Liver (tissue), 9 donors: ENCODE results near the gene SLC6A7. TPM values are rescaled to one million over a fixed set of nuclear protein-coding genes. Genes with fewer than 3 reads are reported as not detected.

Source experiments
- DNase-seq: peaks from one replicate; pipeline ENCODE4 v3.0.0-alpha.2; 2017; ENCODE audit warnings: low spot score
- H3K27ac ChIP-seq, 2 donors: one replicate each; pipeline ENCODE4 v1.7.0; 2013; ENCODE audit warnings: inconsistent platforms in 2 of 2, low read length in 2 of 2, control low read depth in 1 of 2, low read depth in 1 of 2, mild to moderate bottlenecking in 1 of 2
- H3K27me3 ChIP-seq, 4 donors: one replicate each; pipeline versions ENCODE4 v1.6.1 to v1.7.0; 2013; ENCODE audit warnings: low read length in 3 of 4, inconsistent platforms in 1 of 4, mild to moderate bottlenecking in 1 of 4, moderate library complexity in 1 of 4; ENCODE audit not compliant: control insufficient read depth in 4 of 4, insufficient read depth in 4 of 4
- H3K36me3 ChIP-seq, 4 donors: one replicate each; pipeline versions ENCODE4 v1.6.1 to v1.7.0; 2013; ENCODE audit warnings: low read length in 3 of 4, mild to moderate bottlenecking in 3 of 4, low read depth in 1 of 4, moderate library complexity in 1 of 4; ENCODE audit not compliant: control insufficient read depth in 4 of 4, insufficient read depth in 3 of 4
- H3K4me1 ChIP-seq, 4 donors: one replicate each; pipeline versions ENCODE4 v1.6.1 to v1.7.0; 2013; ENCODE audit warnings: low read length in 3 of 4, mild to moderate bottlenecking in 3 of 4, moderate library complexity in 1 of 4; ENCODE audit not compliant: control insufficient read depth in 4 of 4, insufficient read depth in 4 of 4
- H3K4me3 ChIP-seq, 3 donors: one replicate each; pipeline versions ENCODE4 v1.6.1 to v1.7.0; 2013; ENCODE audit warnings: low read length in 3 of 3, control low read depth in 1 of 3, low read depth in 1 of 3, mild to moderate bottlenecking in 1 of 3
- H3K9ac ChIP-seq, 2 donors: one replicate each; pipeline ENCODE4 v1.7.0; 2013; ENCODE audit warnings: low read length in 2 of 2, mild to moderate bottlenecking in 2 of 2, moderate library complexity in 2 of 2, control low read depth in 1 of 2, low read depth in 1 of 2
- H3K9me3 ChIP-seq, 4 donors: one replicate each; pipeline versions ENCODE4 v1.6.1 to v1.7.0; 2013; ENCODE audit warnings: low read length in 3 of 4; ENCODE audit not compliant: control insufficient read depth in 4 of 4
- CTCF ChIP-seq: fragments of 150-350 bp; IDR thresholded peaks from 2 replicates; pipeline ENCODE4 v1.5.1; 2017; ENCODE audit warnings: improper control_type of control experiment, low read depth, low read length; ENCODE audit not compliant: missing input control
- EGR1 ChIP-seq, 2 donors: IDR thresholded peaks; 2 replicates each; pipeline ENCODE4 v1.6.1; 2016 to 2018; ENCODE audit warnings: antibody characterized with exemption in 2 of 2, low read depth in 2 of 2
- FOXA1 ChIP-seq: IDR thresholded peaks from 2 replicates; pipeline ENCODE4 v1.6.1; 2016; ENCODE audit warnings: antibody characterized with exemption
- FOXA2 ChIP-seq: IDR thresholded peaks from 2 replicates; pipeline ENCODE4 v1.6.1; 2016; ENCODE audit warnings: antibody characterized with exemption
- GABPA ChIP-seq, 2 donors: IDR thresholded peaks in 1 of 2; conservative IDR thresholded peaks in 1 of 2; 2 replicates each; pipeline ENCODE4 v1.6.1; 2016; ENCODE audit warnings: antibody characterized with exemption in 2 of 2, mild to moderate bottlenecking in 1 of 2, moderate library complexity in 1 of 2
- HNF4A ChIP-seq, 2 donors: conservative IDR thresholded peaks; 2 replicates each; pipeline ENCODE4 v1.6.1; 2016; ENCODE audit warnings: antibody characterized with exemption in 2 of 2, mild to moderate bottlenecking in 2 of 2
- HNF4G ChIP-seq: IDR thresholded peaks from 2 replicates; pipeline ENCODE4 v1.6.1; 2016; ENCODE audit warnings: antibody characterized with exemption
- MAX ChIP-seq: IDR thresholded peaks from 2 replicates; pipeline ENCODE4 v1.6.1; 2016; ENCODE audit warnings: antibody characterized with exemption
- NR2F2 ChIP-seq: IDR thresholded peaks from 2 replicates; pipeline ENCODE4 v1.6.1; 2016; ENCODE audit warnings: antibody characterized with exemption
- RAD21 ChIP-seq, 2 donors: IDR thresholded peaks; 2 replicates each; pipeline ENCODE4 v1.6.1; 2016; ENCODE audit warnings: antibody characterized with exemption in 2 of 2, mild to moderate bottlenecking in 2 of 2
- RXRA ChIP-seq, 2 donors: IDR thresholded peaks; 2 replicates each; pipeline ENCODE4 v1.6.1; 2017 to 2018; ENCODE audit warnings: antibody characterized with exemption in 2 of 2, mild to moderate bottlenecking in 1 of 2
- TAF1 ChIP-seq: conservative IDR thresholded peaks from 2 replicates; pipeline ENCODE4 v1.6.1; 2016; ENCODE audit warnings: antibody characterized with exemption, mild to moderate bottlenecking
- YY1 ChIP-seq: IDR thresholded peaks from 2 replicates; pipeline ENCODE4 v1.6.1; 2016; ENCODE audit warnings: antibody characterized with exemption, mild to moderate bottlenecking
- WGBS: extraction: QIAGEN DNeasy Blood & Tissue Kit; methylation state at CpG from one replicate; pipeline ENCODE4 v1.1.7; 2013; 5-methylcytosine and 5-hydroxymethylcytosine counted together
- polyA plus RNA-seq, 2 donors: library from polyadenylated mRNA; stranded (reverse) in 1 of 2; unstranded in 1 of 2; fragments of 200-250 nt in 1 of 2; fragments of >200 nt in 1 of 2; fragmentation: Nextera tagmentation in 1 of 2; extraction: Ambion mirVana in 1 of 2; gene quantifications; one replicate each; pipeline versions ENCODE4 v1.2.1 to v1.2.3, GENCODE V29; 2013 to 2015
- total RNA-seq, 2 donors: library from RNA; depleted of rRNA; stranded (reverse); fragments of >200 nt; gene quantifications; one replicate each; pipeline ENCODE4 v1.2.3, GENCODE V29; 2014
- donor health status: healthy.
- donor health status: healthy.
- donor health status: healthy.
- donor health status: healthy.
- donor health status: healthy.

SLC6A7 gene
- total and polyA plus RNA-seq, 4 donors = not detected

- TF ChIP-seq RXRA (IDR thresholded peaks at IDR 0.05) (no peak), NR2F2 (no peak), MAX (no peak), RAD21 (IDR thresholded peaks at IDR 0.05) (no peak), GABPA (IDR thresholded peaks at IDR 0.05 in 1 of 2, conservative IDR thresholded peaks at IDR 0.05 in 1 of 2) (no peak), CTCF (no peak), HNF4G (no peak), TAF1 (no peak)
- Histone ChIP-seq H3K36me3 (no peaks in the 10 kb centered on the region), H3K9me3 (no peaks in the 10 kb centered on the region), H3K27me3 (no peaks in the 10 kb centered on the region), H3K9ac (no peak overlapping the region), H3K27ac (no peak overlapping the region), H3K4me1 (no peaks in the 10 kb centered on the region), H3K4me3 (no peak overlapping the region)
- 74% methylated on average over 14 of the region's 14 CpGs for WGBS
- no peak for DNase-seq
These were observed 51.7 kb downstream of the SLC6A7 start for GRCh38 chr5:150241298-150242160.

DNA sequence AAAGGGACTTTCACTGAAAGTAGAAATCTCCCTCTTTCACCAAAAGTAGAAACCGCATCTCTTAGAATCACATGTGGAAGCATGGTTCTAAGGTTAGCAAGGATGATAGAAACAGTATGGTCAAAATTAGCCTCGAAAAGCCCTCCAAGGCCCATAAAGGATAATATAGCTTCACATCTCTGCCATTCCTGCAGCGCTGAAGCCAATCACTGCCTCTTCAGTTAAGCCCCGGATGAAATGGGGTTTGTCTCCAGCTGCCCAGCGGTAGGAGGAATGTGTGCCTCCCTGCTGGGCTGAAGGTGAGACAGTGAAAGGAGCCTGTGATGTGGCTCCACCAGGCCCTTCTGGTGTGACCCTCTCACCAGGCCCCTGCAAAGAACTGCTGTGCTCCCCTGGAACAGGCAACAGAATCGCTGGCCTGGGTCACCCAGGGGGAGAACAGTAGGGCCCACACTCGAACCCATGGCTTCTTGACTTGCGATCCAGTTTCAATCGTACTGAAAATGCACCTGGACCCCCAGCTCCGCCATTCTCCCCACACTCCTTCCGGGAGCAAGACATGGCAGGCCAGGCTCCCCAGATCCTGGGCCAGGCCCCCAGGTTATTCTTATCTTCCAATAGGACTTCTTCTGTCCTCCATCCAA, 52.5 kb downstream of the SLC6A7 start:
- Histone ChIP-seq H3K27ac (no peak overlapping the region), H3K27me3 (no peaks in the 10 kb centered on the region), H3K4me1 (no peaks in the 10 kb centered on the region), H3K9ac (no peak overlapping the region), H3K4me3 (no peak overlapping the region), H3K9me3 (no peaks in the 10 kb centered on the region), H3K36me3 (no peaks in the 10 kb centered on the region)
- 91% methylated on average over 11 of the region's 11 CpGs for WGBS
- no peak for DNase-seq
- TF ChIP-seq MAX = no peak
- TF ChIP-seq CTCF = no peak
- no peak for TF ChIP-seq NR2F2
- no peak for TF ChIP-seq YY1

- Histone ChIP-seq H3K27me3 (no peaks in the 10 kb centered on the region), H3K9ac (no peak overlapping the region), H3K4me1 (no peaks in the 10 kb centered on the region), H3K4me3 (no peak overlapping the region), H3K27ac (no peak overlapping the region), H3K36me3 (no peaks in the 10 kb centered on the region), H3K9me3 (no peaks in the 10 kb centered on the region)
- DNase-seq = no peak
- TF ChIP-seq TAF1 = no peak
- no peak for TF ChIP-seq CTCF
- TF ChIP-seq RAD21 (IDR thresholded peaks at IDR 0.05) = no peak
- TF ChIP-seq MAX = no peak
- TF ChIP-seq FOXA2 = no peak
- no peak for TF ChIP-seq FOXA1
- no peak for TF ChIP-seq NR2F2
- no peak for TF ChIP-seq HNF4A (conservative IDR thresholded peaks at IDR 0.05)
- no peak for TF ChIP-seq EGR1 (IDR thresholded peaks at IDR 0.05; ENCODE audit: low read depth in 2 of 2)
- no peak for TF ChIP-seq HNF4G
- 79% methylated on average over 4 of the region's 4 CpGs for WGBS
These were observed 53.7 kb downstream of the SLC6A7 start for GRCh38 chr5:150243590-150243989.
